ENCODE results near the gene BAIAP3.

The BAIAP3 gene

DNA sequence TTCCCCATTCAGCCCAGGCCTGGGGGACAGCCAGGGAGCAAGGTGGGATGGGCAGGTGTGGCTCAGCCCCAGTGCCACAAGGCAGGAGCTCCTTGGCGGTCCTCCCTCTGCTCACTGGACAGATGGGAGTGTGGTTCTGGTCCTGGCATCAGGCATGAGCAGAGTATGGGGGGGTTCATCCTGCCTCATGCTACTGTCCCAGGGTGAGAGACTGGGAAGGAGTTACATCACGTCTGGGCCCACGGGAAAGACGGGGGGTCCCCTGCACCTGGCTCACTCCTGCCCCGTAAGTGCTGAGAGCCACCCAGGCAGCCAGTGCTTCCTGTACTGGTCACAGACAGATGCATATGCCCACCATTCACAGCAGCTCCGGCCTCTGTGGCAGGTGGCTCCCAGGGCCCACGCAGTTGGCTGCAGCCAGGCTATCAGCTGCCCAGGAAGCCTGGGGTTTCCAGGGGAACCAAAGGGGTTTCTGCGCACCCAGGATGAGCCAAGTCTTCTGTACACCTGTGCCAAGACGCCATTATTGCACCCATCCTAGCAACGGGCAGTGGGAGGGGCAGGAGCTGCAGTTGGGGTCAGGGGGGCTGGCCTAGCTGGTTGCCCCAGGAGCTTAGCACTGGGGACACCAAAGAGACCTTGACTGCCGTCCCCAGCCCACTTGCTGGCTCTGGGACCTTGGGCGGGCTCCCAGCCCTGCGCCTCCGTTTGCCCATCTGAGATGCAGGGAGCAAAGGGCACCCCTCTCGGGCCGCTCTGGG, 1.9 kb downstream of the BAIAP3 start:
- FAIRE-seq: no peak

GRCh38 chr16:1335996-1336395, 2.6 kb downstream of the BAIAP3 start:
- FAIRE-seq: no peak

DNA sequence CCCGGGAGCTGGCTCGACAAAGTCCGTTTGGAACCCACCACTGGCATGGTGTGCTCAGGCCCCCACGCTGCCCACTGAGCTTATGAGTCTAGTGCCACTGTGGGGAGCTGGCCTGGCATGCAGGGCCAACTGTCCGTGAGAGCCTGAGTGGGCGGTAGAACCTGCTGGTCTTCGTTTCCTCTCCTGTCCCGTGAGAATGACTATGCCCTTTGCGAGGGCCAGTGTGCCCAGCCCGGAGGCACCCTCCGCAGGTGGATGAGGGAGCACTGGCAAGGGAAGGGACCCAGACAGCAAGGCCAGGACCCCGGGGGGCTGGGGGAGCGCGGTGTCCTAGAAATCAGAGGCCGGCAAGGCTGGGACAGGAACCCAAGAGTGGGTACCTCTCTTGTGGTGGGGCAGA, 3.2 kb downstream of the BAIAP3 start:
- no peak for FAIRE-seq

- no peak for FAIRE-seq
Measured at GRCh38 chr16:1337486-1337885, 4.0 kb downstream of the BAIAP3 start.

DNA sequence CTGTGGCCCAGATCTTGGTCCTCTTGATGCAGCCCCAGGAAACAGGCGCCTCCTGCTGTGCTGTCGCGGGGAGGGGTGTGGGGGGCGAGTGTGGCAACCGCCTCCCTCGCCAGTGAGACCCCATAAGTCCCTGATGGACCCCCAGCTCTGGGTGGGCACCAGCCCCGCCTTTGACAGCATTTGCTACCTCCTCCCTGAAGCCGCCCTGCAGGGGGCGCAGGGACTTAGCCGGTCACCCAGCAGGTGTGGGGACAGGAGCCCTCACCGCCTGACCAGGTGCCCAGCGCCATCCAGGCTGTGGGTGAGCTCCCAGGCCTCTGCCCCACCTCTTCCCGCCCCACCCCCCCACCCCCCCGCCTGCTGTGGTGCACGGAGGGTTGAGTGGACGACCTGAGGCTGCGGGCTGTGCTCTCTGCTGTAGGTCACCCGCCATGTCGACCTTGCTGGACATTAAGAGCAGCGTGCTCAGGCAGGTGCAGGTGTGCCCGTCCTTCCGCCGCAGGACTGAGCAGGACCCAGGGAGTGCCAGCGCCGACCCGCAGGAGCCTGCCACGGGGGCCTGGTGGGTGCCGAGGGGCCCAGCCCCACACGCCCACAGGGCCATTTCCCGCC, 4.8 kb downstream of the BAIAP3 start:
- FAIRE-seq: no peak

- no peak for FAIRE-seq
Measured at GRCh38 chr16:1338855-1339675, 5.6 kb downstream of the BAIAP3 start.

- FAIRE-seq: no peak
Measured at GRCh38 chr16:1340730-1341494, 7.5 kb downstream of the BAIAP3 start.

DNA sequence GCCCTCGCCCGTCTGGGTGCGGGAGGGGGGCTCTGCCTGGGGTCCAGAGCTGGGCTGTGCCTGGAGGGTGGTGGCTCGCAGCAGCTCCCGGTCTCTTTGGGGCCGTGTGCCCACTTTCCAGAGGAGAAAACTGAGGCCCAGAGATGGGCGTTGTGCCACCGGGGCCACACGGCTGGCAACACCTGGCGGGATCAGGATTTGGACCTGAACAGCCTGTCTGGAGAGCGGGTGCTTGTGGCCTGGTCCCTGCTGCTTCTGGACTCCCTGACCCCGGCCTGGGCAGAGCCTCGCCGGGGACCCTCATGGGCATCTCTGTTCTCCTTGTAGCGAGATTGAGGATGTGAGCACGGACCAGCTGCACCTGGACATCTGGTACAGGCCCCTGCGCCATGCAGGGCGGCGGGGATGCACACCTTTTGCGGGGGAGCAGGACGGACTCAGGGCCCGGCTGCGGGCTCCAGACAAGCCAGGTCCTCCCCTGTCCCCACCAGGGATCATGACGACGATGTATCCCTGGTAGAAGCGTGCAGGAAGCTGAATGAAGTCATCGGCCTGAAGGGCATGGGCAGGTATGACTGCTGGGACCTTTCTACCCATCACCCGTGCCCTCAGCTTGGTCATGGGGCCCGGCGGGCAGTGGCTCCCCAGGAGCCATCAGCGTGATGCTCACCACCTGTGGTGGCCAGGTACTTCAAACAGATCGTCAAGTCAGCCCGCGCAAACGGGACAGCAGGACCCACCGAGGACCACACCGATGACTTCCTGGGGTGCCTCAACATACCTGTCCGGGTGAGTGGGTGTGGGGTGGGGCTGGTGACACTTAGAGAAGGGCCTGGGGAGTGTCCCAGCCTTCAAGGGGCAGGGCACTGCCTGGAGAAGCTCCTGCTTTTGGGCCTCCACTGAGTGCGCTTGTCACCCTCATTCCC, 8.3 kb downstream of the BAIAP3 start:
- no peak for FAIRE-seq

DNA sequence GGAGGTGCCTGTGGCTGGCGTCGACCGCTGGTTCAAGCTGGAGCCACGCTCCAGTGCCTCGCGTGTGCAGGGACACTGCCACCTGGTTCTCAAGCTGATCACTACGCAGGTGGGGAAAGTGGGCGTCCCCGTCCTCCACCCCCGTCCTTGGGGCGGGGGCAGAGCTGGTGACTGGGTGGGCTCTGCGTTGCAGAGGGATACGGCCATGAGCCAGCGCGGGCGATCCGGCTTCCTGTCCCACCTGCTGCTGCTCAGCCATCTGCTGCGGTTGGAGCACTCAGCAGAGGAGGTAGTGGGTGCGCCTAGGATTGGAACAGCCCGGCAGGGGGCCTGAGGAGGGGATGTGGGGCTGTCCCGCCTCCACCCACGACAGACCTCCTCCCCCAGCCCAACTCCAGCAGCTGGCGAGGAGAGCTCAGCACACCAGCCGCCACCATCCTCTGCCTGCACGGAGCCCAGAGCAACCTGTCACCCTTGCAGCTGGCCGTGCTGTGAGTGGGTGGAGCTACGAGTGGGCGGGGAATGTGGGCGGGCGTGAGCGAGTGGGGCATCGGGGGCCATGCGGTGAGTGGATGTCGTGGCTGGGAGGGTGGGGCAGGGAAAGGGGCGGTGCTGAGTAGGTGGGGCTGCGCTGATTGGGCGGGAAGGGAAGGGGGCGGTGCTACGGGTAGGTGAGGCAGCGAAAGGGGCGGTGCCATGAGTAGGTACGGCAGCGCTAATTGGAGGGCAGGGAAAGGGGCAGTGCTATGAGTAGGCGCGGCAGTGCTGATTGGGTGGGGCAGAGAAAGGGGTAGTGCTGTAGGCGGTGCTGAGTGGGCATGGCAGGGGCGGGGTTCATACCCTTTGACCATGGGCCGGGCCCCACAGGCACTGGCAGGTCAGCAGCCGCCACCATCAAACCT, 9.3 kb downstream of the BAIAP3 start:
- no peak for FAIRE-seq

GRCh38 chr16:1343428-1344242, 10.2 kb downstream of the BAIAP3 start:
- no peak for FAIRE-seq

DNA sequence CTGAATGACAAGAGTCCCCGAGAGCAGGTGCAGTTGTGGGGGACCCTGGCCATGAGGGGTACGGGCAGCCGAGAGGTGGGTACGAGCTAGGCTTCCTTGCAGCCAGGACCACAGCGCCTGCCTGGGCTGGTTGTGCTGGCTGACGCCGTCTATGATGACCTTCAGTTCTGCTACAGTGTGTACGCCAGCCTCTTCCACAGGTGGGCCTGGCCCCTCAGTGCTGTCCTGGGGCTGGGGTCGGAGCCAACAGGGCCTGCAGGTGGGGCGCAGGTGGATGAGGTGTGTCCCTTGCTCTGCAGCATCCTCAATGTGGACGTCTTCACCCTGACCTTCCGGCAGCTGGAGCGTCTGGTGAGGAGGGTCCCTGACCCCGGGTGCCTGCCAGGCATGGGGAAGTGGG, 11.1 kb downstream of the BAIAP3 start:
- FAIRE-seq: no peak

DNA sequence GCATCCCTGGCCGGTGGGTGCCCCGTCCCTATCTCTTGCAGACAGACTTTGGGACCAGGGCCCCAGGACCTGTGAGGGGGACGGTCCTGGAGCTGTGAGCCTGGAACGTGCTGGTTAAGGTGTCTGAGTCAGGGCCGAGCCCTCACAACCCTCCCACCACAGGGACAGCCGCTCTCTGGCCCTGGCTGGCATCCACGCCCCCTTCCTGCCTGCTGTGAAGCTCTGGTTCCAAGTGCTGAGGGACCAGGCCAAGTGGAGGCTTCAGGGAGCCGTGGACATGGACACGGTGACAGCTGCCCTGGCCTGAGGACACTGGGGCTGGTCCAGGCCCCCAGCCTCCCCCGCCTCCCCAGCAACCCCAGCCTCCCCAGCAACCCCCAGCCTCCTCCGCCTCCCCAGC, 11.6 kb downstream of the BAIAP3 start:
- FAIRE-seq: no peak

GRCh38 chr16:1345651-1346421, 12.4 kb downstream of the BAIAP3 start:
- no peak for FAIRE-seq

GRCh38 chr16:1346422-1347285, 13.2 kb downstream of the BAIAP3 start:
- FAIRE-seq: no peak

DNA sequence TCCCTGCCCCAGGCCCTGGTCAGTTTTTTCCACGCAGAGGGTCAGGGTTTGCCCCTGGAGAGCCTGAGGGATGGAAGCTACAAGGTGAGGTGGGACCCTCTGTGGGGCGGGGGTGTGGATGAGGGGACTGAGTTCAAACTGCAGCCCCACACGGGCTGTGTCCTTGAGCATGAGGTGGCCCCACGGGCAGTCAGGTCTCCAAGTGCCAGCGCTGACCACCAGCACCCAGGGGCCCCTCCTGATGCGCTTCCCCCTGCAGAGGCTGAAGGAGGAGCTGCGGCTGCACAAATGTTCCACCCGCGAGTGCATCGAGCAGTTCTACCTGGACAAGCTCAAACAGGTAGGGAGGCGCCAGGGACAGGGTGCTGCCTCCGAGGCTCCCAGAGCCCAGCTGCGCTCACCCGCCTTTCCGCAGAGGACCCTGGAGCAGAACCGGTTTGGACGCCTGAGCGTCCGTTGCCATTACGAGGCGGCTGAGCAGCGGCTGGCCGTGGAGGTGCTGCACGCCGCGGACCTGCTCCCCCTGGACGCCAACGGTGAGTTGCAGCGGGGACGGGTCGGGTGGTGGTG, 13.9 kb downstream of the BAIAP3 start:
- FAIRE-seq: no peak

GRCh38 chr16:1347962-1348361, 14.5 kb downstream of the BAIAP3 start:
- FAIRE-seq: no peak

- no peak for FAIRE-seq
Measured at GRCh38 chr16:1348441-1348840, 15.0 kb downstream of the BAIAP3 start.

GRCh38 chr16:1348926-1349325, 15.5 kb downstream of the BAIAP3 start:
- FAIRE-seq: no peak
